CD4-positive, alpha-beta T cell (primary cell): ENCODE data around the gene ARHGAP31. TPM values are rescaled to one million over a fixed set of nuclear protein-coding genes. Genes with fewer than 3 reads are reported as not detected.

ENCODE experiments used
- ATAC-seq: fragments of 200-7000 bp; cut with Tn5 transposase; one replicate; pipeline ENCODE4 v1.10.0; 2022; ENCODE audit warnings: mild to moderate bottlenecking; ENCODE audit not compliant: poor library complexity
- CTCF ChIA-PET: fragments of 350-600 bp; sonication (Branson Sonifier 250); formaldehyde crosslinking; loops from one replicate; lab custom pipeline; 2021; ENCODE audit warnings: antibody characterized with exemption, inconsistent platforms; lab: Charles Lee
- POLR2A ChIA-PET: fragments of 350-600 bp; sonication (Branson Sonifier 250); formaldehyde crosslinking; loops from one replicate; lab custom pipeline; 2021; ENCODE audit warnings: antibody characterized with exemption, inconsistent platforms; lab: Charles Lee
- DNase-seq, 14 experiments: peaks; one replicate each; pipeline ENCODE4 v3.0.0-alpha.2; 2013 to 2020; ENCODE audit warnings: mixed read lengths in 2 of 14
- H3K27ac ChIP-seq, 2 donors: one replicate each; pipeline versions ENCODE4 v1.5.1 to v1.7.0; 2013; ENCODE audit warnings: low read length in 2 of 2, low read depth in 1 of 2, mild to moderate bottlenecking in 1 of 2
- H3K27me3 ChIP-seq, 2 experiments: 1 replicate in 1 of 2; 2 replicates in 1 of 2; pipeline versions ENCODE4 v1.6.1 to v1.7.0; 2013; ENCODE audit warnings: low read length in 2 of 2, control low read depth in 1 of 2, mild to moderate bottlenecking in 1 of 2, moderate library complexity in 1 of 2; ENCODE audit not compliant: insufficient read depth in 2 of 2, control insufficient read depth in 1 of 2
- H3K36me3 ChIP-seq: one replicate; pipeline ENCODE4 v1.6.1; 2013; ENCODE audit warnings: low read length, control low read depth; ENCODE audit not compliant: insufficient read depth
- H3K4me1 ChIP-seq: one replicate; pipeline ENCODE4 v1.6.1; 2013; ENCODE audit warnings: low read length, control low read depth; ENCODE audit not compliant: insufficient read depth
- H3K4me3 ChIP-seq: one replicate; pipeline ENCODE4 v1.5.1; 2013; ENCODE audit warnings: mild to moderate bottlenecking, low read length, moderate library complexity
- H3K9me3 ChIP-seq, 2 experiments: 1 replicate in 1 of 2; 2 replicates in 1 of 2; pipeline versions ENCODE4 v1.6.1 to v1.7.0; 2013; ENCODE audit warnings: low read length in 2 of 2, mild to moderate bottlenecking in 2 of 2, control low read depth in 1 of 2, moderate library complexity in 1 of 2; ENCODE audit not compliant: control insufficient read depth in 1 of 2, insufficient read depth in 1 of 2
- H3K27ac Mint-ChIP-seq: one replicate; pipeline ENCODE4 v1.8.0; 2020; ENCODE audit warnings: mixed read lengths
- H3K27me3 Mint-ChIP-seq: one replicate; pipeline ENCODE4 v1.8.0; 2021; ENCODE audit warnings: mixed read lengths
- H3K36me3 Mint-ChIP-seq: one replicate; pipeline ENCODE4 v1.8.0; 2021; ENCODE audit warnings: low read depth, mixed read lengths
- H3K4me1 Mint-ChIP-seq: one replicate; pipeline ENCODE4 v1.8.0; 2021; ENCODE audit warnings: low read depth, mixed read lengths
- H3K4me3 Mint-ChIP-seq: one replicate; pipeline ENCODE4 v1.8.0; 2020; ENCODE audit warnings: mild to moderate bottlenecking, mixed read lengths
- H3K9me3 Mint-ChIP-seq: one replicate; pipeline ENCODE4 v1.8.0; 2020; ENCODE audit warnings: mixed read lengths
- CTCF ChIP-seq: fragments of 200-600 bp; IDR thresholded peaks from one replicate; pipeline ENCODE4 v1.8.0; 2022; ENCODE audit warnings: antibody characterized with exemption, mild to moderate bottlenecking
- intact Hi-C, 2 experiments: fragments of 100-400 bp; cut with DNase I in 1 of 2; cut with micrococcal nuclease in 1 of 2; formaldehyde crosslinking; loops; one replicate each; pipeline versions ENCODE4 v1.15.1 to v1.9.0; 2023 to 2025; cut with DNase I, micrococcal nuclease
- total RNA-seq, 174 experiments: library from RNA in 2 of 174; stranded (reverse) in 2 of 174; gene quantifications; one replicate each; pipeline ENCODE4 v1.2.3 and lab custom pipeline; 2021 to 2026

Gene ARHGAP31
- total RNA-seq, 2 experiments from 2014 or later: 2.4 to 2.9 TPM

GRCh38 chr3:119313461-119313860, 19.3 kb downstream of the ARHGAP31 start:
- H3K27ac Mint-ChIP-seq: no peak overlapping the region
- peaks cover 8% of the 10 kb centered on the region for H3K36me3 Mint-ChIP-seq
- H3K4me3 Mint-ChIP-seq: no peak overlapping the region
- Histone ChIP-seq H3K27ac (no peak overlapping the region), H3K4me3 (no peak overlapping the region), H3K27me3 (no peaks in the 10 kb centered on the region), H3K4me1 (peaks cover 12% of the 10 kb centered on the region), H3K9me3 (no peaks in the 10 kb centered on the region), H3K36me3 (peaks cover 6% of the 10 kb centered on the region)
- no peaks in the 10 kb centered on the region for H3K27me3 Mint-ChIP-seq
- no peak for TF ChIP-seq CTCF
- CTCF ChIA-PET: no interaction called here
- POLR2A ChIA-PET: no interaction called here
- no peak for DNase-seq
- intact Hi-C loops: no loop called here
- H3K9me3 Mint-ChIP-seq: no peaks in the 10 kb centered on the region
- H3K4me1 Mint-ChIP-seq: peaks cover 16% of the 10 kb centered on the region
- no peak for ATAC-seq

- Histone ChIP-seq H3K9me3 (no peaks in the 10 kb centered on the region), H3K27me3 (no peaks in the 10 kb centered on the region), H3K4me3 (no peak overlapping the region), H3K36me3 (peaks cover 6% of the 10 kb centered on the region), H3K27ac (no peak overlapping the region), H3K4me1 (peaks cover 12% of the 10 kb centered on the region)
- ChIA-PET CTCF (no interaction called here), POLR2A (interaction anchor here (0.7 kb wide), 1 partner anchor 74 kb away, joined by 3 read pairs; no protein-coding TSS in a partner anchor)
- H3K27me3 Mint-ChIP-seq: no peaks in the 10 kb centered on the region
- peaks cover 8% of the 10 kb centered on the region for H3K36me3 Mint-ChIP-seq
- peaks cover 16% of the 10 kb centered on the region for H3K4me1 Mint-ChIP-seq
- no peak overlapping the region for H3K4me3 Mint-ChIP-seq
- DNase-seq: no peak
- no peaks in the 10 kb centered on the region for H3K9me3 Mint-ChIP-seq
- intact Hi-C loops: loop anchor here in 1 of 2 experiments (5.0 kb wide), 1 partner anchor 38 kb away; no protein-coding TSS in a partner anchor
- no peak for ATAC-seq
- H3K27ac Mint-ChIP-seq: no peak overlapping the region
- TF ChIP-seq CTCF: no peak
These were observed 20.6 kb downstream of the ARHGAP31 start for GRCh38 chr3:119314821-119315220.

DNA sequence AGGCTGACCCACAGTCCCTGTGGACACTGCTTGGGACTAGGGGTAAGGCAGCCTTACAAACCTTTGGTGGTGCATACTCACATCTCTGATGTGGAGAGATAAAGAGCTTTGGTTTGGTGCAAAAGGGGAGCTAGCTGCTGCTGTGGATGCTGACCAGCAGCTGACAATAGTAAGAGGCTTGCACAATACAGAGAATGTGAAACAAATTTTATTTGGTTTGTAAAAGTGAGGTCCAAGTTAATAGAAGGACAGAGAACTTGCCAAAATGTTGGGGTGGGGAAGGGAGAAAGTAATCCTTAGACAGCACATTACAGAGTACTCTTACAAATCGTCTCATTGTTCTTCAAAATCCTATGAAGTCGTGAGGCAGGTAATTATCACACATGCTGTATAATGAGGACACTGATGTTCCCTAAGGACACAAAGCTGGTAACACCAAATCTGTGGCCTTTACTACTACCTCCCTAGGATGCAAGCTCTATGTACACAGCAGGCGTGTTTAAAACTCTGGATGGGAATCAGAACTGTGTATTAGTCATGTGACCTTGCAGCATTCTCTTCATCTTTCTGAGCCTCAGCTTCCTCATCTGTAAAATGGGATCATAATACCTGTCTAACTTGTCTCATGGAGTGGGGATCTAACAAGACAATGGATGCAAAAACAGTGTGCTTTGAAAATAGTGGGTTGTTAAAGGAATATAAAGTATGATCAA, 21.6 kb downstream of the ARHGAP31 start:
- Histone ChIP-seq H3K4me1 (peaks cover 10% of the 10 kb centered on the region), H3K9me3 (no peaks in the 10 kb centered on the region), H3K27ac (no peak overlapping the region), H3K27me3 (no peaks in the 10 kb centered on the region), H3K36me3 (peaks cover 6% of the 10 kb centered on the region), H3K4me3 (no peak overlapping the region)
- Mint-ChIP-seq H3K4me1 (peaks cover 17% of the 10 kb centered on the region), H3K27me3 (no peaks in the 10 kb centered on the region), H3K36me3 (peaks cover 8% of the 10 kb centered on the region), H3K4me3 (no peak overlapping the region), H3K27ac (no peak overlapping the region), H3K9me3 (no peaks in the 10 kb centered on the region)
- DNase-seq: no peak
- no peak for TF ChIP-seq CTCF
- POLR2A ChIA-PET: no interaction called here
- ATAC-seq: no peak
- intact Hi-C loops: loop anchor here in 1 of 2 experiments (5.0 kb wide), 1 partner anchor 38 kb away; no protein-coding TSS in a partner anchor
- CTCF ChIA-PET: no interaction called here
